HEK293T (cell line): ENCODE measurements around the gene ARID1B.

ENCODE experiments used
- CTCF ChIA-PET: fragments of 350-600 bp; formaldehyde crosslinking; extraction: SDS; loops from one replicate; lab custom pipeline; 2021; ENCODE audit warnings: antibody characterized with exemption, inconsistent platforms; lab: Yijun Ruan, JAX
- POLR2A ChIA-PET: fragments of 350-600 bp; formaldehyde crosslinking; extraction: SDS; loops from one replicate; lab custom pipeline; 2020; ENCODE audit warnings: antibody characterized with exemption, inconsistent platforms; lab: Yijun Ruan, JAX
- DNase-seq: peaks from one replicate; pipeline ENCODE4 v3.0.0; 2012; ENCODE audit warnings: mixed read lengths; ENCODE audit errors: extremely low spot score
- ARNT ChIP-seq: fragments of 450-650 bp; IDR thresholded peaks from 2 replicates; pipeline ENCODE4 v1.6.1; 2017; ENCODE audit warnings: mild to moderate bottlenecking
- BHLHE40 ChIP-seq: fragments of 450-650 bp; IDR thresholded peaks from 2 replicates; pipeline ENCODE4 v1.6.1; 2016; ENCODE audit warnings: mild to moderate bottlenecking, moderate library complexity, borderline replicate concordance
- CTBP1 ChIP-seq: fragments of 450-650 bp; IDR thresholded peaks from 2 replicates; pipeline ENCODE4 v1.6.1; 2016; ENCODE audit warnings: borderline replicate concordance
- ELF4 ChIP-seq: fragments of 450-650 bp; IDR thresholded peaks from 2 replicates; pipeline ENCODE4 v1.6.1; 2017; ENCODE audit warnings: antibody characterized with exemption
- FOXA1 ChIP-seq: fragments of 450-650 bp; IDR thresholded peaks from 2 replicates; pipeline ENCODE4 v1.6.1; 2016; ENCODE audit warnings: mild to moderate bottlenecking
- FOXK2 ChIP-seq: fragments of 450-650 bp; IDR thresholded peaks from 2 replicates; pipeline ENCODE4 v1.6.1; 2016; ENCODE audit warnings: mild to moderate bottlenecking
- FOXM1 ChIP-seq: fragments of 450-650 bp; IDR thresholded peaks from 2 replicates; pipeline ENCODE4 v1.6.1; 2017; ENCODE audit warnings: mild to moderate bottlenecking, borderline replicate concordance
- HDGF ChIP-seq: fragments of 450-650 bp; IDR thresholded peaks from 2 replicates; pipeline ENCODE4 v1.6.1; 2017; ENCODE audit warnings: antibody characterized with exemption, borderline replicate concordance
- L3MBTL2 ChIP-seq: fragments of 450-650 bp; conservative IDR thresholded peaks from 2 replicates; pipeline ENCODE4 v1.6.1; 2016; ENCODE audit warnings: mild to moderate bottlenecking
- LEF1 ChIP-seq: fragments of 450-650 bp; IDR thresholded peaks from 2 replicates; pipeline ENCODE4 v1.6.1; 2017; ENCODE audit warnings: mild to moderate bottlenecking, borderline replicate concordance
- NFRKB ChIP-seq: fragments of 450-650 bp; IDR thresholded peaks from 2 replicates; pipeline ENCODE4 v1.6.1; 2016; ENCODE audit warnings: mild to moderate bottlenecking, moderate library complexity
- SP1 ChIP-seq: fragments of 450-650 bp; IDR thresholded peaks from 2 replicates; pipeline ENCODE4 v1.6.1; 2017
- SUZ12 ChIP-seq: fragments of 450-650 bp; IDR thresholded peaks from 2 replicates; pipeline ENCODE4 v1.6.1; 2016; ENCODE audit warnings: mild to moderate bottlenecking
- TARDBP ChIP-seq: fragments of 450-650 bp; IDR thresholded peaks from 2 replicates; pipeline ENCODE4 v1.6.1; 2016
- ZNF384 ChIP-seq: fragments of 450-650 bp; IDR thresholded peaks from 2 replicates; pipeline ENCODE4 v1.6.1; 2016
- TF ChIP-seq, protein P1 (sequence below): fragments of 450-650 bp; IDR thresholded peaks from 2 replicates; pipeline ENCODE4 v1.6.1; 2016

ARID1B gene

DNA sequence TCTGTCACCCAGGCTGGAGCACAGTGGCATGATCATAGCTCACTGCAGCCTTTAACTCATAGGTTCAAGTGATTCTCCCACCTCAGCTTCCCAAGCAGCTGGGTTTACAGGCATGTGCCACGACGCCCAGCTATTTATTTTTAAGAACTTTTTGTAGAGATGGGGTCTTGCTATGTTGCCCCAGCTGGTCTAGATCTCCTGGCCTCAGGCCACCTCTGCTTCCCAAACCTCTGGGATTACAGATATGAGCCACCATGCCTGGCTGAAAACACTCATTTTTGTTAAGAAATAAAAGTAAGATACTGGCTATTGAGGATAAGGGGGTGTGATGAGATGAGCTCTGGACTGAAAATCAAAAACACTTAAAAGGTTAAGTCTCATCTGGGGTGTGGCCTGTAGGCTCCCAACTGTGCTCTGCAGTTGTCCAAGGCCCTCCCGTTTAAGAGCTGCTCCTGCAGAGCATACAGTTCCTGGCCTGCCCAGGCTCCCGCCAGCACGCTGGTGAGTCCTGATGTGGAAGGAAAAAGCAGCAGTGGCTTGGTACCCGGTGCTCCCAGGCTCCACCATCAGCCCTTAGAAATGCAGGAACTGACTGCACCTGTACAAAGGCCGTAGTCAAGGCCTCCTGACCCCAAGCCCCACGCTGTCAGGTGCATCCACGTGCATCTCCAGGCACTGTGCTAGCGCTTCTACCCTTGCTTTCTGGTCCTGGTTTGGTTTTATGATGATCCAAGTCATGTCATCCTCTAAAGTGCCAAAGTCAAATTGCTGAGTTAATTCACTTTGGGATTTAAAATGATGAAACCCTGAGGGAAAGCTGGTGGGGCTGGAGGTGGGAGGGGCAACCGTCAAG lies 434.7 kb downstream of the ARID1B start:
- ChIA-PET POLR2A (no interaction called here), CTCF (interaction anchor here (0.7 kb wide), 1 partner anchor 255 kb away, joined by 3 read pairs; no protein-coding TSS in a partner anchor)
- TF ChIP-seq FOXM1 (no peak), NFRKB (no peak)
- DNase-seq = no peak

DNA sequence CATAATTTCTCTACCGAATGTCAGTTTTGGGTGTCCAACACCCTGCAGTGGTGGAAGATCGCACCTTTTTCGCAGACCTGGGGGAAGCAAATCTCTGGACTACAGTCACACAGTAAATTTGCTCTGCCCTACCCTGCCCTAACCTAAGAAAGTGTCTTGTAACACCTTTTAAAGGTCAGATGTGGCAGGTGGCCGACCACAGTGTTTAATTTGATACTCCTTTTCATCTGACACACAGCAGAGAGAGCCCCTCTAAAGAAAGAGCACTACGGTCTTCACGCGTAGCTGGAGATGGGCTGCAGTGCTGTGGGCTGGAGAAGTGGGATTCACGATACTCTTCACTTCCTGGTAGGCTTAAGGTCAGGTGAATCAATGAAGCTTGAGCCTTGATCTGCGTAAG lies 436.2 kb downstream of the ARID1B start:
- ChIA-PET CTCF (interaction anchor here (0.6 kb wide), 1 partner anchor 10 kb away, joined by 3 read pairs; no protein-coding TSS in a partner anchor), POLR2A (no interaction called here)
- TF ChIP-seq CTBP1 (no peak), L3MBTL2 (no peak), ARNT (no peak), ELF4 (no peak), FOXK2 (no peak), BHLHE40 (no peak), TARDBP (no peak), SUZ12 (no peak), SP1 (no peak), LEF1 (no peak), FOXM1 (no peak), HDGF (no peak), NFRKB (no peak)
- TF ChIP-seq, protein P1, sequence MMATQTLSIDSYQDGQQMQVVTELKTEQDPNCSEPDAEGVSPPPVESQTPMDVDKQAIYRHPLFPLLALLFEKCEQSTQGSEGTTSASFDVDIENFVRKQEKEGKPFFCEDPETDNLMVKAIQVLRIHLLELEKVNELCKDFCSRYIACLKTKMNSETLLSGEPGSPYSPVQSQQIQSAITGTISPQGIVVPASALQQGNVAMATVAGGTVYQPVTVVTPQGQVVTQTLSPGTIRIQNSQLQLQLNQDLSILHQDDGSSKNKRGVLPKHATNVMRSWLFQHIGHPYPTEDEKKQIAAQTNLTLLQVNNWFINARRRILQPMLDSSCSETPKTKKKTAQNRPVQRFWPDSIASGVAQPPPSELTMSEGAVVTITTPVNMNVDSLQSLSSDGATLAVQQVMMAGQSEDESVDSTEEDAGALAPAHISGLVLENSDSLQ = no peak
- DNase-seq = no peak

DNA sequence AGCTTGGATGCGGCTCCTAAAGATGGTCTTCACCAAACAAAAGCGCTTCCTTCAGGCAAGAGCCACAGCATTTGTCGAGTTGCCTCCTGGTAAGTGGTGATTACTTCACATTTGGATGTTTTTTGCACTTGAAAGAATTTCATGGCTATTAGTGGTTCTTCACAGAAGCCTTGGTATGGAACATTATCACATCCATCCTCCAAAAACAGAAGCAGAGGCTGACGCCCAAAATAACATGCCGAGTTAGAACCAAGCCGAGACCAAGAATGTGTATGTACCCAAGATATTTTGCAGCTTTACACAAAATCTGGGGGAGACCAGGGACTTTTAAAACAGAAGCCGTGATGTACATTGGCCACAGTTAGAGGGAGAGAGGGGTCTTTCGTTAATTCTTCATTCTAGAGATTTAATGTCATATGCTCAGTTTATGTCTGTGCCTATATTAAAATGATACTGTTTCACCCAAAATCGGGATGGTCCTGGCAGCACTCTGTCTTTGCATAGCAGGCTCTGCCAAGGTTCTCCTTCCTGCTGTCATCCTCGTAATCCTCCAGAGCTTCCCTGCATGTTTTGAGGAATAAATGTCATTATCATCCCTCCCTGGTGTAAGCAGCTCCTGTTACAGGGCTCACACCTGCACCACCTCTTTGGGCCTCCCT lies 436.9 kb downstream of the ARID1B start:
- no peak for TF ChIP-seq ARNT
- no peak for TF ChIP-seq CTBP1
- no peak for TF ChIP-seq ZNF384
- no peak for TF ChIP-seq SP1
- no peak for TF ChIP-seq SUZ12
- TF ChIP-seq L3MBTL2 = no peak
- no peak for TF ChIP-seq LEF1
- POLR2A ChIA-PET = no interaction called here
- DNase-seq = no peak
- CTCF ChIA-PET = no interaction called here

DNA sequence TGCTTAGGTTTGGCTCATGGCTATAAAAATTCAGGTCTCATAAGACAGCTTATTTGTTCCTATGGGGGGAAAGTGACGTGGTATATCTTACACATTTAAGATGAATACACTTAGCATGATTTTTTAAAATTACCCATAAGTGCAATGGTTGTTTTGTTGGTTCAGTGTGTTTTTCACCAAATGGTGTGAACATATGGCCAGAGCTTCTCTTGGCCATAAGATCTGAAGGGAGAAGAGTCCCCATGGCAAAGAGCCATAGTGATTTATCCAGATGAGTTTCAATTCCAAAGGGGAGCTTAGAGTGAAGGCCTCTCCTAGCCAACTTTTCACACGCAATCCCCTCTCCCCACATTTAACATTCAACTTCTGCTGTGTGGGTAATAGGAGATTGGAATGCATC lies 438.5 kb downstream of the ARID1B start:
- DNase-seq = no peak
- no peak for TF ChIP-seq L3MBTL2
- TF ChIP-seq HDGF = no peak
- no peak for TF ChIP-seq SUZ12
- TF ChIP-seq FOXM1 = no peak
- no peak for TF ChIP-seq FOXK2
- TF ChIP-seq CTBP1 = no peak
- no peak for TF ChIP-seq LEF1
- TF ChIP-seq ZNF384 = no peak
- TF ChIP-seq ARNT = no peak
- TF ChIP-seq TARDBP = no peak
- no peak for TF ChIP-seq BHLHE40
- TF ChIP-seq, protein P1 = no peak
- TF ChIP-seq SP1 = no peak
- no peak for TF ChIP-seq FOXA1
- TF ChIP-seq NFRKB = no peak
- TF ChIP-seq ELF4 = no peak
- POLR2A ChIA-PET = no interaction called here
- CTCF ChIA-PET = no interaction called here

DNA sequence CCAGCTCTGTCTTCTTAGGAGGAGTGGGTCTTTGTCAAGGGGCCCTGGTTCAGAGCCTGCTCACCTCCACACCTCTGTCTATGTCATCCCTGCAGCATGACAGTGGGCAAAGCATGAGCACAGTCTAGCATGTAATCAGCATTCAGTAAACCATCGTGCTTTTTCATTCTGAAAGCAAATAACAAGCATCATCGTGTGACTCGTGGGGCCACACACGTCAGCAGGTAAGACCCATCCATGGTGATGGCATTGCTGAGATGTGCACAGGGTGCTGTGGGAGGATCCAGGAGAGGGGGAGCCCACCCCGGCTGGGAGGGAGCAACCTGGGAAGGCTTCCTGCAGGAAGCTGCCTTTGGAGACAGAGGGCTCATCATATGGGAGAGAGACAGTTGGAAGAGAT lies 439.4 kb downstream of the ARID1B start:
- no peak for DNase-seq
- POLR2A ChIA-PET = no interaction called here
- TF ChIP-seq BHLHE40 (no peak), CTBP1 (no peak), ELF4 (no peak), HDGF (no peak), SP1 (no peak), FOXM1 (no peak), NFRKB (no peak), ZNF384 (no peak), L3MBTL2 (no peak)
- CTCF ChIA-PET = no interaction called here

DNA sequence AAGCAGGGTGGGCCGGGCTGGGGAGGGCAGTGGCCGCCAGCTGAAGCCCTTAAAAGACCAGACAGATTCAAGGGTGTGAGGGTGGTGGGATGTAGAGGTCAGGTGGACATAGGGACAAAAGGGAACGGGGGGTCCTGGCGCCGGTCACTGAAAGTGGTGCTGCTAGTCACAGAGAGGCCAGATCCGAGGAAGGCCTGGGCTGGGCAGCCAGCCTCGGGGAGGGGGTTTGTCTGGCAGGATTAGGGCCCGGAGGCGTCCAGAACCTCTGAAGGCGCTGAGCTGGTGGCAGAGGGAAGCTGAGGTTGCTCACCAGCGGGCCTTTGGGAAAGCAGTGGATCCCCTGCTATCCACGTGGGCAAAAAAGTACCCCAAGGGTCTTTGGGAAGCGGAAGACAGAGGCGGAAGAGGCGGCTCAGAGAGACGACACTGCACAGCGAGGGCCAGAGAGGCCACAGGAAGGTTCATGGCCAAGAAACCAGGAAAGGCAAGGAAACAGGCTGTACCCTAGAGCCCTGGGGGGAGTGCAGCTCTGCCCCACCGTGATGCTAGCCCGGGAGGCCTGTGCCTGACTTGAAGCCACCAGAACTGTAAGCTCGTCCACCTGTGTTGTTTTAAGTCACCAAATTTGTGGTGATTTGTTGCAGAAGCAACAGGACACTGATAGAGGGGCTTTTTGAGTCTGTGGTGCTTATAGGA lies 440.2 kb downstream of the ARID1B start:
- ChIA-PET CTCF (no interaction called here), POLR2A (no interaction called here)
- TF ChIP-seq ELF4 = no peak
- no peak for TF ChIP-seq L3MBTL2
- TF ChIP-seq FOXK2 = no peak
- TF ChIP-seq SUZ12 = no peak
- no peak for TF ChIP-seq NFRKB
- TF ChIP-seq FOXM1 = no peak
- TF ChIP-seq FOXA1 = no peak
- TF ChIP-seq CTBP1 = no peak
- no peak for DNase-seq
